Natural killer cell (primary cell): ENCODE measurements around the gene PCAT7. TPM values are rescaled to one million over a fixed set of nuclear protein-coding genes. Genes with fewer than 3 reads are reported as not detected.
"Not testable (repeated sequence)": the region's sequence is repeated elsewhere in the genome, so short reads cannot be mapped to it uniquely, and the experiment has no call there.

Source experiments
- ATAC-seq, 3 donors: fragments of 150-1000 bp in 2 of 3; fragments of 200-7000 bp in 1 of 3; cut with Tn5 transposase; 1 replicate in 1 of 3; 2 replicates in 2 of 3; pipeline ENCODE4 v1.10.0; 2021; ENCODE audit warnings: mild to moderate bottlenecking in 2 of 3, moderate library complexity in 2 of 3
- DNase-seq, 2 donors: peaks; one replicate each; pipeline versions ENCODE4 v3.0.0 to v3.0.0-alpha.2; 2013 to 2021; ENCODE audit warnings: mixed read lengths in 1 of 2
- H3K27ac ChIP-seq: one replicate; pipeline ENCODE4 v1.5.1; 2013; ENCODE audit warnings: mild to moderate bottlenecking, low read length
- H3K27me3 ChIP-seq: one replicate; pipeline ENCODE4 v1.6.1; 2013; ENCODE audit warnings: low read length; ENCODE audit not compliant: control insufficient read depth, insufficient read depth
- H3K36me3 ChIP-seq: one replicate; pipeline ENCODE4 v1.6.1; 2013; ENCODE audit warnings: low read length; ENCODE audit not compliant: control insufficient read depth, insufficient read depth
- H3K4me1 ChIP-seq: one replicate; pipeline ENCODE4 v1.6.1; 2013; ENCODE audit warnings: low read length; ENCODE audit not compliant: control insufficient read depth, insufficient read depth
- H3K4me3 ChIP-seq: one replicate; pipeline ENCODE4 v1.5.1; 2013; ENCODE audit warnings: low read length
- H3K9me3 ChIP-seq: one replicate; pipeline ENCODE4 v1.6.1; 2013; ENCODE audit warnings: low read length; ENCODE audit not compliant: control insufficient read depth, insufficient read depth
- H3K27ac Mint-ChIP-seq, 2 donors: one replicate each; pipeline ENCODE4 v1.8.0; 2022; ENCODE audit warnings: mild to moderate bottlenecking in 2 of 2, mixed read lengths in 2 of 2, moderate library complexity in 1 of 2
- H3K27me3 Mint-ChIP-seq, 2 donors: one replicate each; pipeline ENCODE4 v1.8.0; 2022; ENCODE audit warnings: low read depth in 2 of 2, mixed read lengths in 2 of 2
- H3K36me3 Mint-ChIP-seq: one replicate; pipeline ENCODE4 v1.8.0; 2022; ENCODE audit warnings: mixed read lengths
- H3K4me1 Mint-ChIP-seq, 2 donors: one replicate each; pipeline ENCODE4 v1.8.0; 2022; ENCODE audit warnings: mixed read lengths in 2 of 2
- H3K4me3 Mint-ChIP-seq: one replicate; pipeline ENCODE4 v1.8.0; 2022; ENCODE audit warnings: mild to moderate bottlenecking, moderate library complexity, mixed read lengths
- H3K9me3 Mint-ChIP-seq, 2 donors: one replicate each; pipeline ENCODE4 v1.8.0; 2022; ENCODE audit warnings: mixed read lengths in 2 of 2
- CTCF ChIP-seq: fragments of 200-600 bp; IDR thresholded peaks from one replicate; pipeline ENCODE4 v1.8.0; 2022; ENCODE audit warnings: antibody characterized with exemption
- WGBS: methylation state at CpG from one replicate; pipeline ENCODE4 v1.1.7; 2013; ENCODE audit warnings: missing lambda C conversion rate; ENCODE audit not compliant: insufficient coverage; 5-methylcytosine and 5-hydroxymethylcytosine counted together
- intact Hi-C: fragments of 100-400 bp; cut with micrococcal nuclease; formaldehyde crosslinking; loops from one replicate; pipeline ENCODE4 v1.14.2; 2022
- total RNA-seq, 4 donors: library from RNA; stranded (reverse); fragments of 120-200 nt in 1 of 4; gene quantifications; one replicate each; pipeline versions ENCODE4 v1.2.3 to v1.2.4, GENCODE V29; 2013 to 2022

PCAT7 gene
- total RNA-seq, 3 donors from 2014 or later (not counting 1 experiment from before 2014, with no cell fraction given) = not detected

- ATAC-seq = no peak
- 72% methylated on average over 9 of the region's 9 CpGs for WGBS
- no peaks in the 10 kb centered on the region for H3K27me3 ChIP-seq
- Mint-ChIP-seq H3K27me3 (peaks cover 0 to 8% of the 10 kb centered on the region in 2 donors), H3K9me3 (no peaks in the 10 kb centered on the region), H3K27ac (no peak overlapping the region), H3K36me3 (no peaks in the 10 kb centered on the region), H3K4me1 (no peaks in the 10 kb centered on the region), H3K4me3 (no peak overlapping the region)
- no peak overlapping the region for H3K27ac ChIP-seq
- intact Hi-C loops = no loop called here
- no peaks in the 10 kb centered on the region for H3K9me3 ChIP-seq
- no peak for TF ChIP-seq CTCF
- H3K4me3 ChIP-seq = no peak overlapping the region
- no peaks in the 10 kb centered on the region for H3K36me3 ChIP-seq
- no peak for DNase-seq
- peaks cover 4% of the 10 kb centered on the region for H3K4me1 ChIP-seq
These were observed 31.9 kb downstream of the PCAT7 start for GRCh38 chr9:94586814-94587213.

GRCh38 chr9:94588681-94589080, 33.8 kb downstream of the PCAT7 start:
- TF ChIP-seq CTCF = no peak
- Histone ChIP-seq H3K27ac (no peak overlapping the region), H3K36me3 (no peaks in the 10 kb centered on the region), H3K9me3 (no peaks in the 10 kb centered on the region), H3K4me3 (no peak overlapping the region), H3K4me1 (peaks cover 4% of the 10 kb centered on the region), H3K27me3 (no peaks in the 10 kb centered on the region)
- DNase-seq = no peak
- peaks cover 0 to 8% of the 10 kb centered on the region in 2 donors for H3K27me3 Mint-ChIP-seq
- H3K27ac Mint-ChIP-seq = no peak overlapping the region
- no peak for ATAC-seq
- H3K4me3 Mint-ChIP-seq = no peak overlapping the region
- no peaks in the 10 kb centered on the region for H3K36me3 Mint-ChIP-seq
- H3K4me1 Mint-ChIP-seq = no peaks in the 10 kb centered on the region
- WGBS = 84% methylated on average over 9 of the region's 9 CpGs
- intact Hi-C loops = no loop called here
- H3K9me3 Mint-ChIP-seq = no peaks in the 10 kb centered on the region

- H3K4me3 ChIP-seq, H3K4me1 ChIP-seq, intact Hi-C loops, H3K36me3 ChIP-seq, H3K9me3 ChIP-seq, H3K9me3 Mint-ChIP-seq, H3K4me3 Mint-ChIP-seq, H3K27ac ChIP-seq, H3K4me1 Mint-ChIP-seq, DNase-seq, H3K27me3 ChIP-seq, ATAC-seq, H3K27ac Mint-ChIP-seq, H3K36me3 Mint-ChIP-seq: not testable (repeated sequence)
- peaks cover 0 to 10% of the 10 kb centered on the region in 2 donors for H3K27me3 Mint-ChIP-seq
- WGBS = 85% methylated on average over 37 of the region's 38 CpGs
These were observed 36.2 kb downstream of the PCAT7 start for GRCh38 chr9:94591046-94591545.

- Mint-ChIP-seq H3K27ac (no peak overlapping the region), H3K4me1 (no peaks in the 10 kb centered on the region), H3K4me3 (no peak overlapping the region), H3K36me3 (no peaks in the 10 kb centered on the region), H3K27me3 (peaks cover 0 to 10% of the 10 kb centered on the region in 2 donors), H3K9me3 (no peaks in the 10 kb centered on the region)
- TF ChIP-seq CTCF = no peak
- H3K9me3 ChIP-seq = no peaks in the 10 kb centered on the region
- H3K27me3 ChIP-seq = no peaks in the 10 kb centered on the region
- no peak overlapping the region for H3K27ac ChIP-seq
- H3K4me1 ChIP-seq = peaks cover under 1% of the 10 kb centered on the region
- DNase-seq (no peak), ATAC-seq (no peak)
- no peak overlapping the region for H3K4me3 ChIP-seq
- intact Hi-C loops = no loop called here
- H3K36me3 ChIP-seq = no peaks in the 10 kb centered on the region
- 96% methylated on average over 7 of the region's 8 CpGs for WGBS
These were observed 37.0 kb downstream of the PCAT7 start for GRCh38 chr9:94591876-94592275.

GRCh38 chr9:94592683-94593082, 37.8 kb downstream of the PCAT7 start:
- H3K4me3 ChIP-seq, H3K4me1 ChIP-seq, H3K4me3 Mint-ChIP-seq, ATAC-seq, H3K27ac ChIP-seq, H3K9me3 Mint-ChIP-seq, H3K27me3 ChIP-seq, H3K36me3 Mint-ChIP-seq, H3K36me3 ChIP-seq, intact Hi-C loops, H3K4me1 Mint-ChIP-seq, H3K27ac Mint-ChIP-seq, DNase-seq, H3K9me3 ChIP-seq: not testable (repeated sequence)
- WGBS = 79% methylated on average over 7 of the region's 7 CpGs
- H3K27me3 Mint-ChIP-seq = peaks cover 7 to 10% of the 10 kb centered on the region in 2 donors
